Stomach (tissue), 4 donors: Measurements from ENCODE around the gene RUFY1.

ENCODE experiments used
- POLR2A ChIP-seq, 4 donors: fragments of 450-650 bp; IDR thresholded peaks; one replicate each; pipeline ENCODE4 v1.6.1; 2016; ENCODE audit warnings: antibody characterized with exemption in 4 of 4, control low read depth in 2 of 4, mild to moderate bottlenecking in 1 of 4, moderate library complexity in 1 of 4
- POLR2AphosphoS5 ChIP-seq, 3 donors: sonication (generic); formaldehyde crosslinking; IDR thresholded peaks; one replicate each; pipeline ENCODE4 v1.6.1; 2016; ENCODE audit warnings: antibody characterized with exemption in 3 of 3

- TF ChIP-seq POLR2AphosphoS5 (IDR thresholded peaks at IDR 0.05) (no peak), POLR2A (IDR thresholded peaks at IDR 0.05) (no peak)
Observed at GRCh38 chr5:179526978-179527377, 23.4 kb upstream of the RUFY1 start.
